GM12891 (cell line): Measurements from ENCODE around the gene VSX2.

Experiments used
- PAX5 ChIP-seq: IDR thresholded peaks from 2 replicates; pipeline ENCODE4 v1.6.1; 2011; ENCODE audit warnings: low read length, moderate library complexity, mild to moderate bottlenecking; ENCODE audit not compliant: insufficient read depth, severe bottlenecking
- POLR2A ChIP-seq: IDR thresholded peaks from 2 replicates; pipeline ENCODE4 v1.6.1; 2011; ENCODE audit warnings: low read depth, low read length, control low read depth
- POLR2AphosphoS5 ChIP-seq: IDR thresholded peaks from 2 replicates; pipeline ENCODE4 v1.6.1; 2011; ENCODE audit warnings: low read depth, low read length, control low read depth
- SPI1 ChIP-seq: IDR thresholded peaks from 2 replicates; pipeline ENCODE4 v1.6.1; 2011; ENCODE audit warnings: low read depth, low read length, control low read depth
- TAF1 ChIP-seq: IDR thresholded peaks from 2 replicates; pipeline ENCODE4 v1.6.1; 2011; ENCODE audit warnings: low read depth, low read length, control low read depth

GRCh38 chr14:74203639-74204038 lies 35.6 kb upstream of the VSX2 start:
- TF ChIP-seq POLR2AphosphoS5: no peak
- TF ChIP-seq POLR2A: no peak
- TF ChIP-seq TAF1: no peak
- no peak for TF ChIP-seq SPI1
- TF ChIP-seq PAX5: no peak
